Measurements from ENCODE around the gene LRRC4B.

Gene LRRC4B

DNA sequence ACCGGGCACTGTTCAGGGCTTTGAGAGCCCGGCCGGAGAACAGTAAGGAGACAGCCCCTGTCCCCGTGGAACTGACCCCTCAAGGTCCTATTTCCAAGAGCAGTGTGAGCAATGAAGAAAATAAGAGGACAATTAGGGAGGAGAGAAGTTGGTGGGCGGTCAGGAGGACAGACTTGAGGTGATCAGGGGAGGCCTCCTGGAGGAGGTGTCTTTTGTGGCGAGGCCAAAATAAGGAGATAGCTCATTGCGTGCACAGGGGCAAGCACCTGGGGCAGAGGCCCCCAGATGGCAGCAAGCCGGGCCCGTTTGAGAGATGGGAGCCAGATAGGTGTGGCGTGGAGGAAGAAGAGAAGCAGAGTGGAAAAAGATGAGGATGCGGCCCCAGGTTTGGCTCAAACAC, 2.8 kb upstream of the LRRC4B start:
- no peak for DNase-seq (ENCODE audit: low read depth in 3 of 3, low spot score in 1 of 3)

DNA sequence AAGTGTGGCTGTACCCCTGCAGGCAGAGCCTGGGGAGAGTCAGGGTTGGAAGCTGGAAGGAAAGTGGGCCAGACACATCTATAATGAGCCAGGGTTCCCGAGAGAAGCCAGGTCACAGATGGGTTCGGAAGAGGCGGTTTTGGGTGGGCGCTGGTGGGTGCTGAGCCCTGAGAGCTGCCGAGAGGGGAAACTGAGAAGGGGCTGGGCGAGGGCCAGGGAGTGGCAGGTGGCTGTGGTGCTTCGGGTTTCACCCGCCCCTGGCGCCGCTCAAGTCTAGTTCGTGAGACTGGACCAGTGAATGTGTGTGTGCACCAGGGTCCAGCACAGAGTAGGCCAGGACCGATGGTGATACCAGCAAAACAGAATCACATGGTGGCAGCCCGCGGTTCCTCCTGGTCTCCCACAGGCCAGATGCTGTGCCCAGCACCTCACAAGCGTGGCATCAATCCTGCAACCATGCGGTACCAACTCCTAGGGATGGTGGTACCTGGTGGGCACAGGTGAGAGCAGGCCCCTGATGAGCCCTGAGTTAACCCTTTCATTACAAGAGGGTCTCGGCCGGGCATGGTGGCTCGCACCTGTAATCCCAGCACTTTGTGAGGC, 1.8 kb upstream of the LRRC4B start:
- DNase-seq (ENCODE audit: low read depth in 3 of 3, low spot score in 1 of 3) = no peak

DNA sequence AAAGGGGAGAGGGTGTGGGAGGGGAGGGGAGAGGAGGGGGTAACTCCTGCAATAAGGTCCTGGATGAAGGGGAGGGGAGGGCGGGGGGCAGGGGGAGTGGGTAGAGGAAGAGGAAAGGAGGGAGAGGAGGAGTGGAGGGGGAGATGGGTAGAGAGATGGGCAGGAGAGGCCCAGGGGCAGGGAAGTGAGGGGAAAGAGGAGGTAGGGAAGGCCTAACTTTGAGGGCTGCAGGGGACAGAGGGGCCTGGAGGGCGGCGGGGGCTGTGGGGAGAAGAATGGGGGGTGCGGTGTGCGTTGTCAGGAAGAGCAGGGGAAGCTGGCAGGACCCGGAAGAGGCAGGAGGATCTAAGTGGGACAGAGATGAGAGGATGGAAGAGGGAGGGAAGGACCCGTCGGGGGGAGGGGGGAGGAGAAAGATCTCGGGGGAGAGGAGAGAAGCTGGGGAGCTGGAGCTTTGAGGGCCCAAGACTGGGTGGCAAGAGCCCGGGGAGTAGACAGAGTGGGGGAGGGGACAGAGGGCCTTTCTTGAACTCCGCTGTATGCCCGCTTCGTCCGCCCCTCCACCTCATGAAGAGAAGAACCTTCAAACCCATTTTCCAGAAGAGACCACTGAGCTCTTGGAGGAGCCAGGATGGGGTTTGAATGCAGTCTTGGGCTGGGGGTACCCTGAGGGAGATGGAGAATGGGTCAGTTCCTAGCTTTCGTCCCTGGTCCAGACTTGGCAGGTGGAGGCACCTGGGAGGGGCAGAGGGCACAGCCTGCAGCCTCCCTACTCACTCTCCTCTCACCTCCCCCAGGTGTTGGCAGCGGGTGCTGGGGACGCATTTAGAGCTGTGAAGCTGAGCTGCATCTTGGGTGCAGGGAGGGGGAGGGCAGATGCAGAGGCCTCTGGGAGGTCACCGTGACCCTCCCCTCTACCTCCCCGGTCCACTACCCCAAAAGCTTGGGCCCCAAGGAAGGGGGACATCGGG, 778 bp upstream of the LRRC4B start:
- DNase-seq (ENCODE audit: low read depth in 3 of 3, low spot score in 1 of 3) = no peak

- DNase-seq (ENCODE audit: low read depth in 3 of 3, low spot score in 1 of 3) = no peak
These were observed 988 bp downstream of the LRRC4B start for GRCh38 chr19:50567052-50567841.

DNA sequence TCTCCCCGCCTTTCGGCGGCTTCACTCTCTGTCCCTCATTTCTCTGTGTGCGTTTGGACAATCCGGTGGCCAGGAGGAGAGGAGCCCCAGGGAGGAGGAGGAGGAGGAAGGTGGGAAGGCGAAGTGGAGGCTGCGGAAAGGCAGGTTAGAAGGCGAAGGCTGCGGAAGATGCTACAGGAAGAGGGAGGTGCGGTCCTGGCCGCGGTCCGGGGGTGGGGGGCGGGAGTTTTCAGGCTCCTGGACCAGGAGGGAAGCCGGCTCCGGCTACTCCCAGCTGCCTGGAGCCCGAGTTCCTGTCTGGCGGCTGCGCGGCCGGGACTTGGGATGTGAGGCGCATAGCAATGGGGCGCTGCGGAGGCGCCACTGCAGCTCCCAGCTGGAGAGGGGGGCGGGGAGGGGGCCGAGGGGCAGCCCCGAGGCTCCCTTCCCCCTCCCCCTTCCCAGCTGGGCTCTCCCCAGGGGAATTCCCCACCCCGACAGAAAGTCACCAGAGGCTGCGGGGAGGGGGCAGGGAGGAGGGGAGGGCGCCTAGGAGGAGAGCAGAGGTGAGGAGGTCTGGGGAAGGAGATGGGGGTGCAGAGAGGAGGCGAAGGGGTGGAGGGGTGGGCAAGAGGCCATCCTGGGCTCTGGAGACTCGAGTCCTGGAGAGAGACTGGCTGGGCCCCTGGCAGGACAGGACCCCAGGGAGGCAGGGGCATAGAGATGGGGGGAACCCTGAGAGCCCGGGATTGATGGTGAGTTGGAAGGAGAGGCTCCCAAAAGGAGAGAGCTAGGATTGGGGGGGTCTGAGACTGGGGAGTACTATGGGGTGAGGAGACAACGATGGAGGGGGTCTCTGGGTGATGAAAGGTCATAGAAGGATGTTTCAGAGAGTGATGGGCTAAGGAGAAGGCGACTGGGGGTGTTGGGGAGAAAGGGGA, 2.0 kb downstream of the LRRC4B start:
- DNase-seq (ENCODE audit: low read depth in 3 of 3, low spot score in 1 of 3) = peak in 1 of 3 donors; percentile 12

DNA sequence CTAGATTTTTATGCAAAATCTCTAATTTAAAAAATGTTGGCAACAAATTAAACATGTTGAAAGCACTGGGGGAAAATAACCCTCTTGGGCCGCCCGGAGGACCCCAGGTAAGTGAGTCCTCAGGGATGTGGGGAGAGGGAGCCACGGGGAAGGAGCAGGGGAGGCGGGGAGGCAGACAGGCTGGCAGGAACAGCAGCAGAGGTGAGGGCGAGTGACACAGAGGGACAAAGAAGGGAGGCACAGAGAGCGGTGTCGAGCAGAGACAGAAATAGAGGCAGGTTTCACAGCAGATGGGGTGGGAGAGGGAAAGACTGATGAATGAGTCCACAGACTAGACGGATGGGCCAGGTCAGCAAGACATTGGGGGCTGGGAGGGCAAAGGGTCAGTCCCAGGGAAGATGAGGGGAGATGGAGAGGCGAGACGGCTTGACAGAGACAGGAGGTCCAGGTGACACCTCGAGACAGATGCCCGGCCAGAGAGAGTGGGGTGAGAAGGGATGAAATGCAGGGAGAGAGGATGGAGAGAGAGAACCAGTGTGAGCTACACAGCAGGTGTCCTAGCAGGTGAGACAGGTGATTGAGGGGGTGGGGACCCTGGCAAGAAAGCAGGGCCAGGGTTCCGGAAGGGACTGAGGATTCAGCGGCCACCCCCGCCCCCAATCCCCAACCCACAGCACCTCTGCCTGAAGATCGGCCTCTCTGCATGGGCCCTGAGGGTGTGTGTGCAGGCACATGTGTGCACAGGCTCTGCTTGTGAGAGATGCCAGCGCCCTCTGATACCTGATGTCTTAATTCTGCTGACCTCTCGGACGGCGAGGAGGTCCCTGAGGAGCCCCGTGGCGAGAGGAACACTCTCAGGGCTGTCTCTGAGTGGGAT, 3.8 kb downstream of the LRRC4B start:
- DNase-seq (ENCODE audit: low read depth in 3 of 3, low spot score in 1 of 3) = no peak

GRCh38 chr19:50563597-50563996, 4.6 kb downstream of the LRRC4B start:
- DNase-seq (ENCODE audit: low read depth in 3 of 3, low spot score in 1 of 3) = no peak

DNA sequence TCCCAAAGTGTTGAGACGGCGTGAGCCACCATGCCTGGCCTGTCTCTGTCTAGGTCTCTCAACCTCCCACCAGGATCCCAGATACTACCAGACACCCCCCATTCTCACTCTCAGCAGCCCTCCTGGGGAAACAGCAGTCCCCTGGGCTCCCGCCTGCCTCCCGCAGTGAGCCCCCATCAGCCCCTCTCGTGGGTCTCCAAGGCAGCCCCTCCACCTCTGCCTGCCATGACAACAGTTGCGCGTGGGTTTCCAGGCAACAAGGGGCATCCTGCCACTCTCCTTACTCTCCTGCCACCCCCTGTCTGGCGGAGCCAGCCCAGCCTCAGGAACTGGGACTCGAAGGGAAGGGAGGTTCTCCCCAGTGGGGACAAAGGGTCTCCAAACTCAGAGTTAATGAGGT, 5.2 kb downstream of the LRRC4B start:
- DNase-seq (ENCODE audit: low read depth in 3 of 3, low spot score in 1 of 3) = no peak

- no peak for DNase-seq (ENCODE audit: low read depth in 3 of 3, low spot score in 1 of 3)
These were observed 5.9 kb downstream of the LRRC4B start for GRCh38 chr19:50562329-50562728.

GRCh38 chr19:50559636-50560035, 8.6 kb downstream of the LRRC4B start:
- no peak for DNase-seq (ENCODE audit: low read depth in 3 of 3, low spot score in 1 of 3)

GRCh38 chr19:50558449-50558848, 9.8 kb downstream of the LRRC4B start:
- no peak for DNase-seq (ENCODE audit: low read depth in 3 of 3, low spot score in 1 of 3)

GRCh38 chr19:50558039-50558438, 10.2 kb downstream of the LRRC4B start:
- DNase-seq (ENCODE audit: low read depth in 3 of 3, low spot score in 1 of 3) = no peak

DNA sequence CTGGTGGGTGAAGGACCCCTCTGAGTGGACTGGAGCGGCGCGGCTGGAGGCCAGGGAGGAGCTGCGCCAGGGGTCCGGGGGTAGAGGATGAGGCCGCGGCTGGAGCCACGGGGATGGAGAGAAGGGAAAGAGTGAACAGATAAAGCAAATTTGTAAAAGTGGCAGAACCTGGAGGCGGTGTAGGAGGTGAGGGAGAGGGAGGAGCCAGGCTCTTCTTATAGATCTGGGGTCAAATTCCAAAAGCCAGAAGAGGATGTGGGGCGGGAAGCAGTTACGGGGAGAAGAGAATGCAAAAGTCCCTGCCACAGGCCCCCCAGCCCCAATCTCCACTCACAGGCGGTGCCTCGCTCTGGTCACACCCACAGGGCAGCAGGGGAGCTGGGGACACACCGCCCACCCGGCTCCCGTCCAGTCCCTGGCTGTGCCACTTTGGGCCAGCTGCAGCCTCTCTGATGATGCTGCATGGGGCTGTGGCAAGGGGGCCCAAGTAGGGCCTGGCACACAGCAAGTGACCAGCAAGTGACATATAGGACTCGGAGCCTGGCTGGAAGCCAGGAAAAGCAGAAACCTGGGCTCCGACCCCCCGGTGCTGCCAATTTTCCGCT, 11.1 kb downstream of the LRRC4B start:
- DNase-seq (ENCODE audit: low read depth in 3 of 3, low spot score in 1 of 3) = no peak

GRCh38 chr19:50556282-50557008, 11.8 kb downstream of the LRRC4B start:
- peak; percentile 22 to 70 (median 23) for DNase-seq (ENCODE audit: low read depth in 3 of 3, low spot score in 1 of 3)

DNA sequence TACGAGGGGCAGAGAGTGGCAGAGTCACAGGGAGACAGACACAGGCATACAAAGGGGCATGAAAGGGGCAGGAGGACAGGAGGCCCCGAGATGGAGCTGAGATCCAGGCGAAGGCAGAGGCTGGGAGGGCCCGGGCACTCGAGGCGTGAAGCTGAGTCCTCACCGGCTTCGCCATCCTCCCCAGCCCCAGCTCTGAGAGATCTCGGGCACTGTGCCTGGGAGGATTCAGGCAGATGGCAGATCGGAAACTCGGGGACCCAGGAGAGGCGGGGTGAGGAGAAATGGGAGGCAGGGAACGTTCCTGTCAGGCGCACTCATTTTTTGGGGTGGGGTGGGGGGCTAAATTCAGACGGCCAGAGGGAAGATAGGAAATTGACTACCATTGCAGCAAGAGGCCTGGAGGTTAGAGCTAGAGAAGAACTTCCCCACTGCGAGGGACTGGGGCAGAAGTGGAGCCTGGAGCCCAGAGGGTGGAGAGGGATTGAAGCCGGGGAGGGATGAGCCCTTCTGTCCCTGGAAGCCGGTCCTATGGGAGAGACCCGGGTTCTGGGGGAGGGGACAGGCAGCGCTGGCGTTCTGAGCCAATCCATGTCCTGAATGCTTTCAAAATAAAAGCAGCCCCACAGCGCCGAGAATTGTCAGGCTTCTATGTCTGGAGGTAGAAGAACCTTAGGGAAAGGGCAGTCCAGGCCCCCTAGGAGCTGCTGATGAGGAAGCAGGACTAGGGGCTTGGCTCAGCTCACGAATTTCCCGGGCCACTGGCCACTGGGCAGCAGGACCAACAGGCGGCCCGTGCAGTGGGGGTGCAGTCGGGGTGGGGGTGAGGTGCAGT, 12.6 kb downstream of the LRRC4B start:
- no peak for DNase-seq (ENCODE audit: low read depth in 3 of 3, low spot score in 1 of 3)

DNA sequence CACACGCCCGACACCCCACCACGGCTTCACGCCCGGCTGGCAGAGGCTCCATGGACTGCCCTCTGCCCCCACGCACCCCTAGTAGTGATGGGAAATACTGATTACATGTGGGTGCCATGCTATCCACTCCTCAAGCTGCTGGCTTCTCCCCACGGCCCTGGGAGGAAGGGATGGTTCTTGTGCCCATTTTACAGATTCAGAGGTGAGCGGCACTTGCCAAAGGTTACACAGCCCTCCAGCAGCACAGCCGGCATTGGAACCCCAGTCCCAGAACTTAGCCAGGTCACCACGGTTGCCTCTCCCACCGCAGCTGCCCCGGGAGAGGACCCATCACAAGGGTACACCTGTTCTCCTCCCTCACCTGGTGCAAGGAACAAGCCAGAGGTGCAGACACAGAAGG, 13.2 kb downstream of the LRRC4B start:
- DNase-seq (ENCODE audit: low read depth in 3 of 3, low spot score in 1 of 3) = no peak

- DNase-seq (ENCODE audit: low read depth in 3 of 3, low spot score in 1 of 3) = no peak
These were observed 14.0 kb downstream of the LRRC4B start for GRCh38 chr19:50554212-50554611.

Measured in stimulated activated CD4-positive, alpha-beta T cell treated with anti-CD3 and anti-CD28 coated beads, TNF-alpha, amount 100 ng/mL, for 1 hour (primary cell).